Natural killer cell (primary cell): Measurements from ENCODE around the gene GRIN3B. TPM values are rescaled to one million over a fixed set of nuclear protein-coding genes. Genes with fewer than 3 reads are reported as not detected.

Experiments
- ATAC-seq, 3 donors: fragments of 150-1000 bp in 2 of 3; fragments of 200-7000 bp in 1 of 3; cut with Tn5 transposase; 1 replicate in 1 of 3; 2 replicates in 2 of 3; pipeline ENCODE4 v1.10.0; 2021; ENCODE audit warnings: mild to moderate bottlenecking in 2 of 3, moderate library complexity in 2 of 3
- DNase-seq, 2 donors: peaks; one replicate each; pipeline versions ENCODE4 v3.0.0 to v3.0.0-alpha.2; 2013 to 2021; ENCODE audit warnings: mixed read lengths in 1 of 2
- H3K27ac ChIP-seq: one replicate; pipeline ENCODE4 v1.5.1; 2013; ENCODE audit warnings: mild to moderate bottlenecking, low read length
- H3K27me3 ChIP-seq: one replicate; pipeline ENCODE4 v1.6.1; 2013; ENCODE audit warnings: low read length; ENCODE audit not compliant: control insufficient read depth, insufficient read depth
- H3K36me3 ChIP-seq: one replicate; pipeline ENCODE4 v1.6.1; 2013; ENCODE audit warnings: low read length; ENCODE audit not compliant: control insufficient read depth, insufficient read depth
- H3K4me1 ChIP-seq: one replicate; pipeline ENCODE4 v1.6.1; 2013; ENCODE audit warnings: low read length; ENCODE audit not compliant: control insufficient read depth, insufficient read depth
- H3K4me3 ChIP-seq: one replicate; pipeline ENCODE4 v1.5.1; 2013; ENCODE audit warnings: low read length
- H3K9me3 ChIP-seq: one replicate; pipeline ENCODE4 v1.6.1; 2013; ENCODE audit warnings: low read length; ENCODE audit not compliant: control insufficient read depth, insufficient read depth
- H3K27ac Mint-ChIP-seq, 2 donors: one replicate each; pipeline ENCODE4 v1.8.0; 2022; ENCODE audit warnings: mild to moderate bottlenecking in 2 of 2, mixed read lengths in 2 of 2, moderate library complexity in 1 of 2
- H3K27me3 Mint-ChIP-seq, 2 donors: one replicate each; pipeline ENCODE4 v1.8.0; 2022; ENCODE audit warnings: low read depth in 2 of 2, mixed read lengths in 2 of 2
- H3K36me3 Mint-ChIP-seq: one replicate; pipeline ENCODE4 v1.8.0; 2022; ENCODE audit warnings: mixed read lengths
- H3K4me1 Mint-ChIP-seq, 2 donors: one replicate each; pipeline ENCODE4 v1.8.0; 2022; ENCODE audit warnings: mixed read lengths in 2 of 2
- H3K4me3 Mint-ChIP-seq: one replicate; pipeline ENCODE4 v1.8.0; 2022; ENCODE audit warnings: mild to moderate bottlenecking, moderate library complexity, mixed read lengths
- H3K9me3 Mint-ChIP-seq, 2 donors: one replicate each; pipeline ENCODE4 v1.8.0; 2022; ENCODE audit warnings: mixed read lengths in 2 of 2
- CTCF ChIP-seq: fragments of 200-600 bp; IDR thresholded peaks from one replicate; pipeline ENCODE4 v1.8.0; 2022; ENCODE audit warnings: antibody characterized with exemption
- WGBS: methylation state at CpG from one replicate; pipeline ENCODE4 v1.1.7; 2013; ENCODE audit warnings: missing lambda C conversion rate; ENCODE audit not compliant: insufficient coverage; 5-methylcytosine and 5-hydroxymethylcytosine counted together
- intact Hi-C: fragments of 100-400 bp; cut with micrococcal nuclease; formaldehyde crosslinking; loops from one replicate; pipeline ENCODE4 v1.14.2; 2022
- total RNA-seq, 4 donors: library from RNA; stranded (reverse); fragments of 120-200 nt in 1 of 4; gene quantifications; one replicate each; pipeline versions ENCODE4 v1.2.3 to v1.2.4, GENCODE V29; 2013 to 2022

The GRIN3B gene
- total RNA-seq, 3 donors from 2014 or later (not counting 1 experiment from before 2014, with no cell fraction given) = 0.09 to 0.15 TPM; not detected in 1

DNA sequence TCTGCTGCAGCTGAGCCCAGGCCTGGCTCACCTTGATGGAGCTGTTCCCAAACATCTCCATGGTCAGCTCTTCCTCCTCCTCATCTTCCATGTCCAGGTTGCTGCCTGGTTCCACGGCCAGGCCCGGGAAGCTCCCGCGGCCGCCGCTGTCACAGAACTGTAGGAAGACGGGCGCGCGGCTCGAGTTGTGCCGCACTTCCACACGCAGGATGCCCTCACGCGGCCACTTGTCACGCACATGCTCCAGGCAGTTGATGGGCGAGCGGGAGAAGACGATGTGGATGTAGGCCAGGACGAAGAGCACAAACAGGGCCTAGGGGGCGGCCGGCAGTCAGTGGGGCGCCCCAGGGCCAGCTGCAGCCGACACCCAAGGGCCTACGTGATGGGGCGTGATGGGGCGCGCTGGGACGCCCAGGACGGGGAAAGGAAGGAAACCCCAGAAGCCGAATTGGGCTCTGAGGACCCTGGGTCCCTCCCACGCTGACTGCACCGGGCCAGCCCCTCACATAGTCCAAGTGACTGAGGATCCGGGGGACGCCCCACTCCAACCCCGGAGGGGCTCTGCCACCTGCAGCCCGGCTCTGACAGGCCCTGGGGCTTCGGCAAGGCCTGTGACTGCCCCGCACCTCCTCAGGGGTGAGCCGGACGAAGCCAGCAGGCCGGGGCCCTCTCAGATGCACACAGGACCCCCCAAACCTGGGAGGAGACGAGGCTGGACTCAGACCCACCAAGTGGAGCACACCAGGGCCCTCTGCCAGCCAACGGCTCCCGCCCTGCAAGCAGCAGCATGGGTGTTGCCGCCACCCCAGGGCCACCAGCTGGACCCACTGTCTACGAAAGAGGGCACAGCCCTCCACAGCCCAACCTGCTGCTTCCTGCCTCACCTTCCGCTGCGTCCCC is 14.2 kb downstream of the GRIN3B start:
- no peak for ATAC-seq
- WGBS = 95% methylated on average over 49 of the region's 49 CpGs
- Histone ChIP-seq H3K4me1 (peaks cover 42% of the 10 kb centered on the region), H3K36me3 (peaks cover 44% of the 10 kb centered on the region), H3K9me3 (no peaks in the 10 kb centered on the region), H3K27ac (no peak overlapping the region), H3K4me3 (no peak overlapping the region), H3K27me3 (no peaks in the 10 kb centered on the region)
- TF ChIP-seq CTCF = no peak
- Mint-ChIP-seq H3K27me3 (no peaks in the 10 kb centered on the region), H3K4me1 (peaks cover 14 to 36% of the 10 kb centered on the region in 2 donors), H3K9me3 (no peaks in the 10 kb centered on the region), H3K36me3 (no peaks in the 10 kb centered on the region), H3K4me3 (no peak overlapping the region), H3K27ac (no peak overlapping the region)
- no peak for DNase-seq
- intact Hi-C loops = no loop called here

DNA sequence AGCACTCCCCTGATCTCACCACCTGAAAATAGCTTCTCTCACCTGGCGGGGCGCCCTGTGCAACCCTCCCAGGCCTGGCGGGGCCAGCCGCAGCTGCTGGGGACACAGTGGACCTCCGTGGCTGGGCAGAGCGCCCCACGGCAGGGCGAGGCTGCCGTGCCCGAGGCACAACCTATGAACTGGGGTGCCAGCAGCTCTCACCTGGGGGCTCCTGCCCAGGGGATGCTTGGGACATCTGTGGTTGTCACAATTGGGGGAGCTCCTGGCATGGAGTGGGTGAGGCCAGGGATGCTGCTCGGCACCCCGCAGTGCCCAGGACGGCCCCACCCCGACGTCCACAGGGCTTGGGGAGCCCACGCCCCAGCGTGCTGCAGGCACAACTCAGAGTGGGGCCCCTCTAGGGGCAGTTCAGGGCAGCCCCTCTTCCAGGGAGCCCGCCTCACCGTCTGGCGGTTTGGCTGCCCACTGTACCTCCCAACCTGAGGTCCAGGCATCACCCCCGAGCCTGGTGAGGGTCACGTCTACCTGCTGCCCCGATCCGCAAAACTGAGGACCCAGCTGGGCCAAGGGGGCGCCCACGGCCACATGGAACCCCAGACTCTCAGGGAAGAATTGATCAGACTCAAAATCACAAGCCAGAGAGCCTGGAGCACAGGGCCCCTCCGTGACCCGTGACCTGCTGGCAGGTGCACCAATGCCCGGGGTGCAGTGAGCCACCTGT is 15.0 kb downstream of the GRIN3B start:
- Histone ChIP-seq H3K9me3 (no peaks in the 10 kb centered on the region), H3K4me1 (peaks cover 50% of the 10 kb centered on the region), H3K36me3 (peaks cover 36% of the 10 kb centered on the region), H3K27me3 (no peaks in the 10 kb centered on the region), H3K4me3 (no peak overlapping the region), H3K27ac (no peak overlapping the region)
- TF ChIP-seq CTCF = no peak
- peaks cover 14 to 42% of the 10 kb centered on the region in 2 donors for H3K4me1 Mint-ChIP-seq
- H3K9me3 Mint-ChIP-seq = no peaks in the 10 kb centered on the region
- H3K36me3 Mint-ChIP-seq = no peaks in the 10 kb centered on the region
- DNase-seq = no peak
- no peak overlapping the region for H3K4me3 Mint-ChIP-seq
- H3K27me3 Mint-ChIP-seq = no peaks in the 10 kb centered on the region
- intact Hi-C loops = no loop called here
- WGBS = 93% methylated on average over 29 of the region's 29 CpGs
- no peak for ATAC-seq
- H3K27ac Mint-ChIP-seq = no peak overlapping the region

GRCh38 chr19:1015782-1016646 is 15.8 kb downstream of the GRIN3B start:
- Mint-ChIP-seq H3K4me1 (peaks cover 15 to 46% of the 10 kb centered on the region in 2 donors), H3K9me3 (no peaks in the 10 kb centered on the region), H3K4me3 (peak overlapping the region; percentile 9), H3K27ac (peak overlapping the region in 1 of 2 donors; percentile 84), H3K36me3 (no peaks in the 10 kb centered on the region), H3K27me3 (no peaks in the 10 kb centered on the region)
- no peak overlapping the region for H3K27ac ChIP-seq
- DNase-seq (no peak), ATAC-seq (no peak)
- H3K4me1 ChIP-seq = peaks cover 54% of the 10 kb centered on the region
- no peaks in the 10 kb centered on the region for H3K27me3 ChIP-seq
- H3K36me3 ChIP-seq = peaks cover 32% of the 10 kb centered on the region
- no peaks in the 10 kb centered on the region for H3K9me3 ChIP-seq
- TF ChIP-seq CTCF = no peak
- no peak overlapping the region for H3K4me3 ChIP-seq
- intact Hi-C loops = no loop called here
- WGBS = 87% methylated on average over 31 of the region's 31 CpGs
